NCI-H1105 treated with DMSO at 0.1 percent for 48 hours (cell line): Measurements from ENCODE around the gene GCGR.
"Not testable (repeated sequence)": the region's sequence is repeated elsewhere in the genome, so short reads cannot be mapped to it uniquely, and the experiment has no call there.

Experiments used
- DNase-seq: peaks from one replicate; lab custom pipeline; 2025; lab: John Stamatoyannopoulos, UW

Gene GCGR

GRCh38 chr17:81831957-81832607 is 28.1 kb downstream of the GCGR start:
- DNase-seq = no peak

- DNase-seq = no peak
These were observed 28.7 kb downstream of the GCGR start for GRCh38 chr17:81832608-81833159.

- DNase-seq = peak; percentile 79
These were observed 29.4 kb downstream of the GCGR start, which contains the start of gene MCRIP1 for GRCh38 chr17:81833160-81833920. Gene MCRIP1 (minus strand): TSS chr17:81833291. CDS start chr17:81824506, 8,785 bp downstream.

GRCh38 chr17:81833921-81834830 is 30.2 kb downstream of the GCGR start:
- DNase-seq = no peak

- no peak for DNase-seq
These were observed 30.9 kb downstream of the GCGR start, which contains the start of gene PPP1R27 for GRCh38 chr17:81834831-81835267. Gene PPP1R27 (minus strand): TSS chr17:81835050. CDS start chr17:81834953, 97 bp downstream.

- no peak for DNase-seq
These were observed 33.7 kb downstream of the GCGR start for GRCh38 chr17:81837641-81838040.

- DNase-seq = no peak
These were observed 34.9 kb downstream of the GCGR start for GRCh38 chr17:81838753-81839255.

GRCh38 chr17:81839301-81839700 is 35.4 kb downstream of the GCGR start:
- DNase-seq = no peak

GRCh38 chr17:81840059-81840458 is 36.1 kb downstream of the GCGR start:
- DNase-seq = not testable (repeated sequence)

GRCh38 chr17:81840826-81841778 is 37.2 kb downstream of the GCGR start:
- DNase-seq = no peak

GRCh38 chr17:81841866-81842265 is 37.9 kb downstream of the GCGR start:
- DNase-seq = no peak

- DNase-seq = no peak
These were observed 38.4 kb downstream of the GCGR start for GRCh38 chr17:81842378-81842724.

- DNase-seq = no peak
These were observed 39.0 kb downstream of the GCGR start for GRCh38 chr17:81842725-81843504.

GRCh38 chr17:81843713-81844326 is 39.9 kb downstream of the GCGR start:
- DNase-seq = no peak

GRCh38 chr17:81844327-81844851 is 40.4 kb downstream of the GCGR start:
- no peak for DNase-seq

- no peak for DNase-seq
These were observed 40.9 kb downstream of the GCGR start for GRCh38 chr17:81844887-81845286.

- no peak for DNase-seq
These were observed 41.4 kb downstream of the GCGR start for GRCh38 chr17:81845361-81845760.

- no peak for DNase-seq
These were observed 42.2 kb downstream of the GCGR start for GRCh38 chr17:81845881-81846742.
